Heart left ventricle (tissue), 16 donors: ENCODE results near the gene KCNK13. TPM values are rescaled to one million over a fixed set of nuclear protein-coding genes. Genes with fewer than 3 reads are reported as not detected.
A peak's percentile ranks its signal among the peaks of the same experiment; 100 is the strongest.
"Not testable (repeated sequence)": the region's sequence is repeated elsewhere in the genome, so short reads cannot be mapped to it uniquely, and the experiment has no call there.

Source experiments
- ATAC-seq, 4 donors: fragments of 200-7000 bp; cut with Tn5 transposase; one replicate each; pipeline ENCODE4 v1.9.1; 2020 to 2022; ENCODE audit warnings: moderate library complexity in 4 of 4, mild to moderate bottlenecking in 3 of 4, moderate number of reproducible peaks in 1 of 4
- DNase-seq, 5 donors: peaks; one replicate each; pipeline ENCODE4 v3.0.0-alpha.2; 2020
- H3K27ac ChIP-seq, 12 donors: fragments of 200-600 bp; sonication (generic) in 4 of 12; one replicate each; pipeline versions ENCODE4 v1.5.0 to v1.8.0; 2016 to 2022; ENCODE audit warnings: mild to moderate bottlenecking in 2 of 12
- H3K27me3 ChIP-seq, 9 donors: fragments of 200-600 bp; sonication (generic) in 2 of 9; one replicate each; pipeline versions ENCODE4 v1.5.1 to v1.8.0; 2016 to 2022; ENCODE audit warnings: mild to moderate bottlenecking in 3 of 9
- H3K36me3 ChIP-seq, 9 donors: fragments of 200-600 bp; sonication (generic) in 2 of 9; one replicate each; pipeline versions ENCODE4 v1.5.0 to v1.8.0; 2018 to 2022; ENCODE audit warnings: mild to moderate bottlenecking in 2 of 9
- H3K4me1 ChIP-seq, 12 donors: fragments of 200-600 bp; sonication (generic) in 4 of 12; one replicate each; pipeline versions ENCODE4 v1.5.0 to v1.8.0; 2016 to 2022; ENCODE audit warnings: mild to moderate bottlenecking in 3 of 12
- H3K4me3 ChIP-seq, 12 donors: fragments of 200-600 bp; sonication (generic) in 4 of 12; one replicate each; pipeline versions ENCODE4 v1.5.0 to v1.8.0; 2017 to 2022; ENCODE audit warnings: mild to moderate bottlenecking in 9 of 12, moderate library complexity in 4 of 12
- H3K9me3 ChIP-seq, 12 donors: fragments of 200-600 bp; sonication (generic) in 4 of 12; one replicate each; pipeline versions ENCODE4 v1.5.0 to v1.8.0; 2016 to 2022; ENCODE audit warnings: mild to moderate bottlenecking in 1 of 12
- POLR2A ChIP-seq, 2 donors: fragments of 450-650 bp; IDR thresholded peaks; one replicate each; pipeline ENCODE4 v1.6.1; 2017; ENCODE audit warnings: antibody characterized with exemption in 2 of 2, mild to moderate bottlenecking in 2 of 2, moderate library complexity in 2 of 2
- WGBS, 4 donors: extraction: QIAGEN DNeasy Blood & Tissue Kit in 2 of 4; methylation state at CpG; one replicate each; pipeline versions ENCODE4 v1.1.5 to v1.1.7; 2013 to 2018; 5-methylcytosine and 5-hydroxymethylcytosine counted together
- intact Hi-C, 10 donors: fragments of 100-400 bp; cut with DNase I; formaldehyde crosslinking; loops; one replicate each; pipeline versions ENCODE4 v1.11.1 to v1.14.2; 2022
- polyA plus RNA-seq, 2 donors: library from polyadenylated mRNA; stranded (reverse); fragments of 200-250 nt; gene quantifications; one replicate each; pipeline ENCODE4 v1.2.3, GENCODE V29; 2013
- total RNA-seq, 9 donors: library from RNA; depleted of rRNA in 2 of 9; stranded (reverse); fragments of >200 nt in 2 of 9; fragmentation: NEBNext Ultra II Directional in 3 of 9; extraction: Animal tissue kit (Norgen Biotek cat#: 25700) in 3 of 9; gene quantifications; one replicate each; pipeline versions ENCODE4 v1.1.0 to v1.2.4, GENCODE V29; 2016 to 2023
- TF ChIP-seq, protein P1 (sequence below), 12 donors: fragments of 200-600 bp; sonication (generic) in 4 of 12; IDR thresholded peaks; one replicate each; pipeline versions ENCODE4 v1.5.0 to v1.8.0; 2018 to 2022; ENCODE audit warnings: antibody characterized with exemption in 12 of 12, mild to moderate bottlenecking in 5 of 12
- donor health status: ischemic (EF 13 %, LVEDD 7.1; RV severe dilation, severe dysfunction).
- donor health status: healthy with polysubstance abuse.
- donor health status: DM: no; HTN: yes; CAD: no.
- donor health status: DM: no; HTN: no; CAD: no.
- donor health status: ischemic (EF 25% LVEDD 6.9; RV normal size, moderate dysfunction).
- donor health status: ischemic (EF 25% LVEDD 5.7; RV mildly dilated, moderate dysfunction).
- donor health status: healthy.
- donor health status: DM: yes; HTN: yes; CAD: no.
- donor health status: ischemic (EF 35%, LVEDD 5.7; RV mildly dilated, moderate dysfunction).
- donor health status: nonischemic (EF 11% LVEDD 7.7; RV severe dilation, severe dysfunction).
- donor health status: DM: yes; HTN: yes; CAD: no.
- donor health status: PGD.
- donor health status: ischemic (EF 29% LVEDD 5.4; RV normal size, mild dysfunction).
- donor health status: nonischemic (EF 23%, LVEDD 6.1; RV moderate dilation, normal function).

KCNK13 gene
- total and polyA plus RNA-seq, 11 donors, result 0.16 to 10.7 (median 1.3) TPM

DNA sequence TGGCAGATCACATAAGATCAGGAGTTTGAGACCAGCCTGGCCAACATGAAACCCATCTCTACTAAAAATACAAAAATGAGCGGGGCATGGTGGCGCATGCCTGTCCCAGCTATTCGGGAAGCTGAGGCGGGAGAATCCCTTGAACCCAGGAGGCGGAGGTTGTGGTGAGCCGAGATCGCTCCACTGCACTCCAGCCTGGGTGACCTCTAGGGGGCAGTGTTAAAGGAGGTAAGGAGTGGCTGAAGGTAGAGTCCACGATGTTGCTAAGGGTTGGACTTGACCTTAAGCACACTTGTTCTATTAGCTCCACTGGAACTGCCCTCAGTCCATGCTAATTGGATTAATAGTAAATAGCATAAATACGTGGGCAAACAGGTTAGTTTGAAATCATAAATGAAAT lies 132.1 kb downstream of the KCNK13 start:
- DNase-seq (no peak), ATAC-seq (no peak)
- no peaks in the 10 kb centered on the region for H3K4me1 ChIP-seq
- no peaks in the 10 kb centered on the region for H3K9me3 ChIP-seq
- intact Hi-C loops, result no loop called here
- WGBS, 4 donors, result 56 to 85% (median 68%) methylated on average over 9 of the region's 9 CpGs
- H3K4me3 ChIP-seq, result no peak overlapping the region
- TF ChIP-seq, protein P1, sequence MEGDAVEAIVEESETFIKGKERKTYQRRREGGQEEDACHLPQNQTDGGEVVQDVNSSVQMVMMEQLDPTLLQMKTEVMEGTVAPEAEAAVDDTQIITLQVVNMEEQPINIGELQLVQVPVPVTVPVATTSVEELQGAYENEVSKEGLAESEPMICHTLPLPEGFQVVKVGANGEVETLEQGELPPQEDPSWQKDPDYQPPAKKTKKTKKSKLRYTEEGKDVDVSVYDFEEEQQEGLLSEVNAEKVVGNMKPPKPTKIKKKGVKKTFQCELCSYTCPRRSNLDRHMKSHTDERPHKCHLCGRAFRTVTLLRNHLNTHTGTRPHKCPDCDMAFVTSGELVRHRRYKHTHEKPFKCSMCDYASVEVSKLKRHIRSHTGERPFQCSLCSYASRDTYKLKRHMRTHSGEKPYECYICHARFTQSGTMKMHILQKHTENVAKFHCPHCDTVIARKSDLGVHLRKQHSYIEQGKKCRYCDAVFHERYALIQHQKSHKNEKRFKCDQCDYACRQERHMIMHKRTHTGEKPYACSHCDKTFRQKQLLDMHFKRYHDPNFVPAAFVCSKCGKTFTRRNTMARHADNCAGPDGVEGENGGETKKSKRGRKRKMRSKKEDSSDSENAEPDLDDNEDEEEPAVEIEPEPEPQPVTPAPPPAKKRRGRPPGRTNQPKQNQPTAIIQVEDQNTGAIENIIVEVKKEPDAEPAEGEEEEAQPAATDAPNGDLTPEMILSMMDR (IDR thresholded peaks at IDR 0.05), result peak in 7 of 12 donors; percentile 13 to 35 (median 29)
- TF ChIP-seq POLR2A (IDR thresholded peaks at IDR 0.05), result no peak
- no peak overlapping the region for H3K27ac ChIP-seq
- H3K36me3 ChIP-seq, result no peaks in the 10 kb centered on the region
- peaks cover 0 to 18% (median 0%) of the 10 kb centered on the region in 9 donors for H3K27me3 ChIP-seq

DNA sequence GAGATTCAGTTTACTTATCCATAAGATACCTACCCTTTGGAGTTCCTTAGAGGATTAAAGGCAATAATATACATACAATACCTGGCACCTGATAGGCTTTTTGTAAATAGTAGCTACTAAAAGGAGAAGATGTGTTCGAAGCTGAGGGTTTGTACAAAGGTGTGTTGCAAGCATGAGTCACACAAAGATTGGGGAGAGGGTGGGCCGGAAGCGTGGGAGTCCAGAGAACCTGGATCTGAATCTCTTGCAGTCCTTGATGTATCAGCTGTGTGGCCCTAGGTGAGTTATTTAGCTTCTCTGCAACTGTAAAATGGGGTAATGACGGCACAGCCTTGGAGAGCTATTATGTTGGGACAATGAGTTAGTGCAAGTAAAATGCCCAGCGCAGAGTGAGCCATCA lies 132.9 kb downstream of the KCNK13 start:
- no peak for TF ChIP-seq POLR2A (IDR thresholded peaks at IDR 0.05)
- TF ChIP-seq, protein P1 (IDR thresholded peaks at IDR 0.05), result no peak
- Histone ChIP-seq H3K4me1 (no peaks in the 10 kb centered on the region), H3K27ac (no peak overlapping the region), H3K9me3 (no peaks in the 10 kb centered on the region), H3K4me3 (no peak overlapping the region), H3K36me3 (no peaks in the 10 kb centered on the region), H3K27me3 (peaks cover 0 to 18% (median 0%) of the 10 kb centered on the region in 9 donors)
- DNase-seq (no peak), ATAC-seq (no peak)
- intact Hi-C loops, result no loop called here
- WGBS, 4 donors, result 89 to 95% (median 91%) methylated on average over 5 of the region's 5 CpGs

DNA sequence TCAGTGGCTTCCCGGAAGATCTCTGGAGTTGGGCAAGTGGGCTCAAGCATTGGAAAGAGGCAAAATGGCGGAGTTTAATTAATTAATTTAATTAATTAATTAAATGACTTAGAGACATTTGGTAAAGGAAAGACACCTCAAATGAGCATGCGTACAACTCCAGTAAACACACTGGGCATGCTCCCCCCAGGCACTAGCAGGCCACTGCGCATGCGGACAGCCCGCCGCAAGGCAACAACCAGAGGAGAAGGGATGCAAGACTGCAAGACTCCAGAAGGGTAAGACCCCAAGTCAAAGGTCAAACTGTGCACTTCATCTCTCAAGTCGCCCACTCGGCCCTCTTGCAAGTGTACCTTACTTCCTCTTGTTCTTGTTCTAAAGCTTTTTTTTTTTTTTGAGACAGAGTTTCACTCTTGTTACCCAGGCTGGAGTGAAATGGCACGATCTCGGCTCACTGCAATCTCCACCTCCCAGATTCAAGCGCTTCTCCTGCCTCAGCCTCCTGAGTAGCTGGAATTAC lies 136.8 kb downstream of the KCNK13 start:
- Histone ChIP-seq H3K4me3 (no peak overlapping the region), H3K27me3 (peaks cover 0 to 18% (median 0%) of the 10 kb centered on the region in 9 donors), H3K4me1 (no peaks in the 10 kb centered on the region), H3K27ac (no peak overlapping the region), H3K9me3 (peaks cover 0 to 8% (median 0%) of the 10 kb centered on the region in 12 donors), H3K36me3 (no peaks in the 10 kb centered on the region)
- TF ChIP-seq, protein P1 (IDR thresholded peaks at IDR 0.05), result no peak
- no peak for TF ChIP-seq POLR2A (IDR thresholded peaks at IDR 0.05)
- WGBS, 4 donors, result 83 to 87% (median 85%) methylated on average over 12 of the region's 12 CpGs
- ATAC-seq, result no peak
- DNase-seq, result no peak
- intact Hi-C loops, result no loop called here

DNA sequence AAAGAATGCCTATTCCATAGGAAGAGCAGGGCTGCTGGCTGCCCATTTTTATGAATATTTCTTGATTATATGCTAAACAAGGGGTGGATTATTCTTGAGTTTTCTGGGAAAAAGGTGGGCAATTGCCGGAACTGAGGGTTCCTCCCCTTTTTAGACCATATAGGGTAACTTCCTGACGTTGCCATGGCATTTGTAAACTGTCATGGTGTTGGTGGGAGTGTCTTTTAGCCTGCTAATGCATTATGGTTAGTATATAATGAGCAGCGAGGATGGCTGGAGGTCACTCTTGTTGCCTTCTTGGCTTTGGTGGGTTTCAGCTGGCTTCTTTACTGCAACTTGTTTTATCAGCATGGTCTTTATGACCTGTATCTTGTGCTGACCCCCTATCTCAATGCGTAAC lies 138.8 kb downstream of the KCNK13 start:
- H3K36me3 ChIP-seq, H3K27ac ChIP-seq, intact Hi-C loops, DNase-seq, ATAC-seq, H3K4me3 ChIP-seq, H3K4me1 ChIP-seq: not testable (repeated sequence)
- peaks cover 0 to 11% (median 0%) of the 10 kb centered on the region in 12 donors for H3K9me3 ChIP-seq
- peaks cover 0 to 18% (median 0%) of the 10 kb centered on the region in 9 donors for H3K27me3 ChIP-seq
- 64 to 77% (median 74%) methylated on average over 4 of the region's 4 CpGs for WGBS, 4 donors

DNA sequence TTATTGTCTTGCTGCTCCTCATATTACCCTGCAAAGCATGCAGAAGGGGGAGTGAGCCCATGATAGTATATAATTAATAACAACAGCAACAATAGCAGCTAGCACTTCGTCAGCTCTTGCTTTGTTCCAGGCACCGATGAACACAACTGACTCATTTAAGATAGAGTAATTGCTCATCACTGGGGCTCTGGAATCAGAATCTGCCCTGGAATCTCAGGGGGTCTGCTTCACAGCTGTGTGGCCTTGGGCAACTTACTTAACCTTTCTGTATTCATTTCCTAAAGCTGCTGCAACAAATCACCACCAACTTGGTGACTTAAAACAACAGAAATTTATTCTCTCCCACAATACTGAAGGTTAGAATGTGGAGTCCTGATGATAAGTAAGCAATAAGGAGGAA lies 139.6 kb downstream of the KCNK13 start:
- H3K27me3 ChIP-seq, result peaks cover 0 to 17% (median 0%) of the 10 kb centered on the region in 9 donors
- 81 to 91% (median 82%) methylated on average over 2 of the region's 2 CpGs for WGBS, 4 donors
- no peak for ATAC-seq

More for the DNA sequence above, 139.6 kb downstream of the KCNK13 start:
- Histone ChIP-seq H3K4me1 (no peaks in the 10 kb centered on the region), H3K36me3 (no peaks in the 10 kb centered on the region), H3K4me3 (no peak overlapping the region), H3K9me3 (peaks cover 0 to 11% (median 0%) of the 10 kb centered on the region in 12 donors), H3K27ac (no peak overlapping the region)
- no peak for DNase-seq
- no peak for TF ChIP-seq POLR2A (IDR thresholded peaks at IDR 0.05)
- TF ChIP-seq, protein P1 (IDR thresholded peaks at IDR 0.05), result no peak
- intact Hi-C loops, result no loop called here
